ENCODE data around the gene DDX24. TPM values are rescaled to one million over a fixed set of nuclear protein-coding genes. Genes with fewer than 3 reads are reported as not detected.

The DDX24 gene
- total RNA-seq, 2 experiments from 2014 or later: 81.5 to 172 TPM

DNA sequence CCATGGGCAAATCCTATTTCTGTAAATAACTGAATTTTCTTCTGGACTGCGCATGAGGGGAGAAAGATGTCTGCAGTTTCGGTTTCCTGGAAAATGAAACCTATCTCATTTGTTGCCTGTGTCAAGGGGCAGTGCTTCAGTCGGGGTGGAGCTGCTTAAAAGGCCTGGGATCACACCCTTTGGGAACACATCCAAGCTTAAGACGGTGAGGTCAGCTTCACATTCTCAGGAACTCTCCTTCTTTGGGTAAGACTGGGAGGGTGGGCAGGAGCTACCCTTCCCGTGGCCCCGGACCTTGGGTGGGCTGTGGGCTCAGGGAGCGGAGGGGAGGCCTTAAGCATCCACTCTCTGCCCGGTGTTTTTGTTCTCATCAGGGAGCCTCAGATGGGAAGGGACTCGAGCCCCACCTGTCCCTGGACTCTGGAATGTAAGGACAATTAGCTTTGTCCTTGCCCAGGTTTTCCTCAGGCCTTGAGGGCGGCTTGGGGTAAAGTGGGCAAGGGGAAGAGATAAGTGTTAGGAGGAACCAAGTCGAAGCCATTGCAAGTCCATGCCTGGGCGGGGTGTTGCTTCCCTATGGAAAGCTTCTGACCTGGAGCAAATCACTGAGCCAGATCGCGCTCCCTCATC is 29.7 kb upstream of the DDX24 start, which contains the start of gene IFI27:
IFI27 (plus strand) TSS at position 185 of the 630 bp plus-strand sequence.
- no TSS peak for BruUV-seq (replicated peaks)
- POLR2A ChIA-PET: no interaction called here
- CTCF ChIA-PET (ENCODE audit: unreplicated experiment): no interaction called here

DNA sequence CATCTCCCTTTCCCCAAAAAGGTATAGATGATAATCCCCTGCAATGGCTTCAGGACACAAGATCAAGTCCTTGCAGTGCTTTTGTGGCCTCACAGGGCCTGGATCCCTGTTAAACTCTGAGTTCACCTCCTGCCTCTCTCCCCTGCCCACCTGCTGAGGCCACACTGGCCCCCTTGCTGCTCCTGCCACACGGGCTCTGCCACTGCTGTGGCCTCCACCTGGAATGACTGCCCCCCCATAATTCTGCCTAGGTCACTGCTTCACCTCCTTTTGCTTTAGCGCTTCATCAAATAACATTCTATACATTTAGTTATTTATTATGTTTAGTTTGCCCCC is 28.9 kb upstream of the DDX24 start:
- Histone ChIP-seq H3K36me3 (ENCODE audit: insufficient read depth, low read length) (no peaks in the 10 kb centered on the region), H3K79me2 (ENCODE audit: insufficient read depth, low read depth, low read length) (no peaks in the 10 kb centered on the region), H3K4me2 (ENCODE audit: low read length) (no peak overlapping the region), H3K27ac (ENCODE audit: low read depth, low read length, poor library complexity, severe bottlenecking) (no peak overlapping the region), H2AFZ (ENCODE audit: low read length) (no peak overlapping the region), H3K9me2 (ENCODE audit: insufficient read depth, low read length) (no peaks in the 10 kb centered on the region), H3K4me3 (ENCODE audit: low read depth, low read length, poor library complexity, severe bottlenecking) (no peak overlapping the region), H3K4me1 (ENCODE audit: insufficient read depth, low read length, poor library complexity, severe bottlenecking) (no peaks in the 10 kb centered on the region), H3K9me3 (ENCODE audit: low read length) (no peaks in the 10 kb centered on the region), H4K20me1 (ENCODE audit: insufficient read depth, low read length) (no peaks in the 10 kb centered on the region)
- CTCF ChIA-PET (ENCODE audit: unreplicated experiment): no interaction called here
- intact Hi-C loops (cut with micrococcal nuclease; ENCODE audit: unreplicated experiment): no loop called here
- DNase-seq (ENCODE audit: low spot score): no peak
- no TSS peak for BruUV-seq (replicated peaks)
- TF ChIP-seq, protein P1, sequence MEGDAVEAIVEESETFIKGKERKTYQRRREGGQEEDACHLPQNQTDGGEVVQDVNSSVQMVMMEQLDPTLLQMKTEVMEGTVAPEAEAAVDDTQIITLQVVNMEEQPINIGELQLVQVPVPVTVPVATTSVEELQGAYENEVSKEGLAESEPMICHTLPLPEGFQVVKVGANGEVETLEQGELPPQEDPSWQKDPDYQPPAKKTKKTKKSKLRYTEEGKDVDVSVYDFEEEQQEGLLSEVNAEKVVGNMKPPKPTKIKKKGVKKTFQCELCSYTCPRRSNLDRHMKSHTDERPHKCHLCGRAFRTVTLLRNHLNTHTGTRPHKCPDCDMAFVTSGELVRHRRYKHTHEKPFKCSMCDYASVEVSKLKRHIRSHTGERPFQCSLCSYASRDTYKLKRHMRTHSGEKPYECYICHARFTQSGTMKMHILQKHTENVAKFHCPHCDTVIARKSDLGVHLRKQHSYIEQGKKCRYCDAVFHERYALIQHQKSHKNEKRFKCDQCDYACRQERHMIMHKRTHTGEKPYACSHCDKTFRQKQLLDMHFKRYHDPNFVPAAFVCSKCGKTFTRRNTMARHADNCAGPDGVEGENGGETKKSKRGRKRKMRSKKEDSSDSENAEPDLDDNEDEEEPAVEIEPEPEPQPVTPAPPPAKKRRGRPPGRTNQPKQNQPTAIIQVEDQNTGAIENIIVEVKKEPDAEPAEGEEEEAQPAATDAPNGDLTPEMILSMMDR (conservative IDR thresholded peaks at IDR 0.05; ENCODE audit: low read length): no peak
- TF ChIP-seq EZH2phosphoT487 (IDR thresholded peaks at IDR 0.05; ENCODE audit: borderline replicate concordance, low read depth, low read length): no peak
- POLR2A ChIA-PET: interaction anchor here (0.8 kb wide), 1 partner anchor 26 kb away, joined by 3 read pairs; no protein-coding TSS in a partner anchor

More for the DNA sequence above, 29.7 kb upstream of the DDX24 start, which contains the start of gene IFI27:
- Histone ChIP-seq H4K20me1 (ENCODE audit: insufficient read depth, low read length) (no peaks in the 10 kb centered on the region), H2AFZ (ENCODE audit: low read length) (no peak within 1 kb of the TSS), H3K4me1 (ENCODE audit: insufficient read depth, low read length, poor library complexity, severe bottlenecking) (no peaks in the 10 kb centered on the region), H3K9me3 (ENCODE audit: low read length) (no peaks in the 10 kb centered on the region), H3K27ac (ENCODE audit: low read depth, low read length, poor library complexity, severe bottlenecking) (no peak within 1 kb of the TSS), H3K4me3 (ENCODE audit: low read depth, low read length, poor library complexity, severe bottlenecking) (no peak within 1 kb of the TSS), H3K79me2 (ENCODE audit: insufficient read depth, low read depth, low read length) (no peaks in the 10 kb centered on the region), H3K9me2 (ENCODE audit: insufficient read depth, low read length) (no peaks in the 10 kb centered on the region), H3K36me3 (ENCODE audit: insufficient read depth, low read length) (no peaks in the 10 kb centered on the region), H3K4me2 (ENCODE audit: low read length) (no peak within 1 kb of the TSS)
- TF ChIP-seq EZH2phosphoT487 (IDR thresholded peaks at IDR 0.05; ENCODE audit: borderline replicate concordance, low read depth, low read length): no peak
- TF ChIP-seq, protein P1 (conservative IDR thresholded peaks at IDR 0.05; ENCODE audit: low read length): no peak
- intact Hi-C loops (cut with micrococcal nuclease; ENCODE audit: unreplicated experiment): no loop called here
- DNase-seq (ENCODE audit: low spot score): no peak

DNA sequence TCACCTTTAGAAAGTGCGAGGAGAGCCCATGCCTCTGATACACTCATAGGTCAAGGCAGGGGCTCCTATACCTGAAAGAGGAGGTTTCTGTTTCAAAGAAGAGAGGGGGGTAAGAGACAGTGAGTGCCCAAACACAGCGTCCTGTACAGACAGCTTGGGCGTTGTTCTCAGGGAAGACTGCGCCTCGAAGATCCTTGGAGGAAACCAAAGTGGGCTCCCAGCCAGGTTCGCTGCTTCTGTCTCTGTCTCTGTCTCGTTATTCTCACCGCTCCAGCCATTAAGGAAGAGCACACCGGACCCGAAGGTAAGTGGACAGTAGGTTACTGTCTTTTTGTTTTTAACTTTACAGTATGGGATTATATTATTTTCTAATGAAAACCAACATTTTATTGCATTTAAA is 23.7 kb upstream of the DDX24 start:
- no peak overlapping the region for H3K4me3 ChIP-seq (ENCODE audit: low read depth, low read length, poor library complexity, severe bottlenecking)
- no peak overlapping the region for H2AFZ ChIP-seq (ENCODE audit: low read length)
- no peak overlapping the region for H3K4me2 ChIP-seq (ENCODE audit: low read length)
- no peaks in the 10 kb centered on the region for H3K9me2 ChIP-seq (ENCODE audit: insufficient read depth, low read length)
- no peaks in the 10 kb centered on the region for H3K4me1 ChIP-seq (ENCODE audit: insufficient read depth, low read length, poor library complexity, severe bottlenecking)
- no TSS peak for BruUV-seq (replicated peaks)
- TF ChIP-seq EZH2phosphoT487 (IDR thresholded peaks at IDR 0.05; ENCODE audit: borderline replicate concordance, low read depth, low read length): no peak
- TF ChIP-seq, protein P1 (conservative IDR thresholded peaks at IDR 0.05; ENCODE audit: low read length): no peak
- intact Hi-C loops (cut with micrococcal nuclease; ENCODE audit: unreplicated experiment): no loop called here
- no peaks in the 10 kb centered on the region for H3K36me3 ChIP-seq (ENCODE audit: insufficient read depth, low read length)
- POLR2A ChIA-PET: interaction anchor here (1.0 kb wide), 1 partner anchor 48 kb away, joined by 3 read pairs; no protein-coding TSS in a partner anchor
- H3K27ac ChIP-seq (ENCODE audit: low read depth, low read length, poor library complexity, severe bottlenecking): no peak overlapping the region
- no peaks in the 10 kb centered on the region for H3K79me2 ChIP-seq (ENCODE audit: insufficient read depth, low read depth, low read length)
- H3K9me3 ChIP-seq (ENCODE audit: low read length): no peaks in the 10 kb centered on the region
- no peak for DNase-seq (ENCODE audit: low spot score)
- H4K20me1 ChIP-seq (ENCODE audit: insufficient read depth, low read length): no peaks in the 10 kb centered on the region
- CTCF ChIA-PET (ENCODE audit: unreplicated experiment): no interaction called here

Data from OCI-LY7 (cell line).